ENCODE data around the gene KRTAP5-5. TPM values are rescaled to one million over a fixed set of nuclear protein-coding genes. Genes with fewer than 3 reads are reported as not detected.
A peak's percentile ranks its signal among the peaks of the same experiment; 100 is the strongest.

KRTAP5-5 gene
- total RNA-seq, 1 donor from 2014 or later = not detected

- Histone ChIP-seq H3K27me3 (ENCODE audit: control insufficient read depth, insufficient read depth, low read length) (no peaks in the 10 kb centered on the region), H3K4me3 (ENCODE audit: low read depth, low read length) (no peak overlapping the region), H3K36me3 (ENCODE audit: control insufficient read depth, insufficient read depth, low read length) (no peaks in the 10 kb centered on the region)
- TF ChIP-seq CTCF (IDR thresholded peaks at IDR 0.05; ENCODE audit: insufficient read depth, low read length, severe bottlenecking) = no peak
- DNase-seq (ENCODE audit: low read depth) (no peak), FAIRE-seq (no peak)
These were observed 42.1 kb downstream of the KRTAP5-5 start for GRCh38 chr11:1671658-1672057.

GRCh38 chr11:1672613-1673350, 43.2 kb downstream of the KRTAP5-5 start:
- FAIRE-seq = no peak
- no peak for DNase-seq (ENCODE audit: low read depth)
- Histone ChIP-seq H3K36me3 (ENCODE audit: control insufficient read depth, insufficient read depth, low read length) (no peaks in the 10 kb centered on the region), H3K27me3 (ENCODE audit: control insufficient read depth, insufficient read depth, low read length) (no peaks in the 10 kb centered on the region), H3K4me3 (ENCODE audit: low read depth, low read length) (no peak overlapping the region)
- no peak for TF ChIP-seq CTCF (IDR thresholded peaks at IDR 0.05; ENCODE audit: insufficient read depth, low read length, severe bottlenecking)

- no peak for DNase-seq (ENCODE audit: low read depth)
- FAIRE-seq = peak; percentile 52
- no peak overlapping the region for H3K4me3 ChIP-seq (ENCODE audit: low read depth, low read length)
- H3K36me3 ChIP-seq (ENCODE audit: control insufficient read depth, insufficient read depth, low read length) = no peaks in the 10 kb centered on the region
- no peak for TF ChIP-seq CTCF (IDR thresholded peaks at IDR 0.05; ENCODE audit: insufficient read depth, low read length, severe bottlenecking)
- H3K27me3 ChIP-seq (ENCODE audit: control insufficient read depth, insufficient read depth, low read length) = no peaks in the 10 kb centered on the region
These were observed 44.0 kb downstream of the KRTAP5-5 start for GRCh38 chr11:1673446-1674172.

GRCh38 chr11:1674173-1675131, 44.9 kb downstream of the KRTAP5-5 start:
- TF ChIP-seq CTCF (IDR thresholded peaks at IDR 0.05; ENCODE audit: insufficient read depth, low read length, severe bottlenecking) = no peak
- H3K36me3 ChIP-seq (ENCODE audit: control insufficient read depth, insufficient read depth, low read length) = no peaks in the 10 kb centered on the region
- DNase-seq (ENCODE audit: low read depth) (no peak), FAIRE-seq (no peak)
- no peak overlapping the region for H3K4me3 ChIP-seq (ENCODE audit: low read depth, low read length)
- H3K27me3 ChIP-seq (ENCODE audit: control insufficient read depth, insufficient read depth, low read length) = no peaks in the 10 kb centered on the region

- FAIRE-seq (no peak), DNase-seq (ENCODE audit: low read depth) (no peak)
- TF ChIP-seq CTCF (IDR thresholded peaks at IDR 0.05; ENCODE audit: insufficient read depth, low read length, severe bottlenecking) = no peak
- no peaks in the 10 kb centered on the region for H3K36me3 ChIP-seq (ENCODE audit: control insufficient read depth, insufficient read depth, low read length)
- H3K27me3 ChIP-seq (ENCODE audit: control insufficient read depth, insufficient read depth, low read length) = no peaks in the 10 kb centered on the region
- no peak overlapping the region for H3K4me3 ChIP-seq (ENCODE audit: low read depth, low read length)
These were observed 46.1 kb downstream of the KRTAP5-5 start for GRCh38 chr11:1675536-1676228.
